ENCODE results near the gene TMEM81.

GRCh38 chr1:205064301-205064700 lies 20.0 kb downstream of the TMEM81 start:
- no peak for TF ChIP-seq CTCF (IDR thresholded peaks at IDR 0.05; ENCODE audit: insufficient read depth, low read length)
- TF ChIP-seq POLR2AphosphoS5 (IDR thresholded peaks at IDR 0.05; ENCODE audit: low read depth) = no peak
- no peak for TF ChIP-seq REST (IDR thresholded peaks at IDR 0.05; ENCODE audit: insufficient replicate concordance, low read depth)
- TF ChIP-seq GABPA (IDR thresholded peaks at IDR 0.05; ENCODE audit: low read depth) = no peak
- TF ChIP-seq SPI1 (IDR thresholded peaks at IDR 0.05; ENCODE audit: borderline replicate concordance, low read depth) = no peak

All from HL-60 (cell line).